Tibial artery (tissue), 4 donors: ENCODE measurements around the gene CAMK1G.

Experiments
- DNase-seq, 2 donors: peaks; one replicate each; pipeline ENCODE4 v3.0.0-alpha.2; 2019
- H3K27ac ChIP-seq, 2 donors: fragments of 200-600 bp; sonication (generic) in 1 of 2; 1 replicate in 1 of 2; 2 replicates in 1 of 2; pipeline ENCODE4 v1.5.1; 2018 to 2019; ENCODE audit warnings: mild to moderate bottlenecking in 1 of 2
- H3K27me3 ChIP-seq, 2 donors: fragments of 200-600 bp; sonication (generic) in 1 of 2; one replicate each; pipeline versions ENCODE4 v1.5.1 to v1.6.0; 2016 to 2019
- H3K36me3 ChIP-seq, 3 donors: fragments of 200-600 bp; sonication (generic) in 2 of 3; one replicate each; pipeline ENCODE4 v1.5.1; 2016 to 2019; ENCODE audit warnings: mild to moderate bottlenecking in 2 of 3
- H3K4me1 ChIP-seq, 4 donors: fragments of 200-600 bp; sonication (generic) in 2 of 4; 1 replicate in 3 of 4; 2 replicates in 1 of 4; pipeline ENCODE4 v1.5.1; 2016 to 2019
- H3K4me3 ChIP-seq, 2 donors: fragments of 200-600 bp; sonication (generic) in 1 of 2; 1 replicate in 1 of 2; 2 replicates in 1 of 2; pipeline ENCODE4 v1.5.1; 2018 to 2019; ENCODE audit warnings: mild to moderate bottlenecking in 2 of 2
- H3K9me3 ChIP-seq, 3 donors: fragments of 200-600 bp; sonication (generic) in 1 of 3; one replicate each; pipeline ENCODE4 v1.5.1; 2016 to 2019
- CTCF ChIP-seq, 2 experiments: fragments of 200-600 bp in 1 of 2; fragments of 450-650 bp in 1 of 2; IDR thresholded peaks; one replicate each; pipeline ENCODE4 v1.5.1; 2017 to 2019; ENCODE audit warnings: antibody characterized with exemption in 2 of 2, mild to moderate bottlenecking in 1 of 2, moderate library complexity in 1 of 2
- intact Hi-C: fragments of 100-400 bp; cut with DNase I; formaldehyde crosslinking; loops from one replicate; pipeline ENCODE4 v1.15.0; 2023; ENCODE audit warnings: low total_unique reads

CAMK1G gene

GRCh38 chr1:209659909-209660308, 76.4 kb downstream of the CAMK1G start:
- intact Hi-C loops, result no loop called here
- peaks cover 0 to 3% of the 10 kb centered on the region in 2 donors for H3K27me3 ChIP-seq
- no peak overlapping the region for H3K27ac ChIP-seq
- no peaks in the 10 kb centered on the region for H3K36me3 ChIP-seq
- DNase-seq, result no peak
- H3K9me3 ChIP-seq, result no peaks in the 10 kb centered on the region
- no peak overlapping the region for H3K4me3 ChIP-seq
- no peaks in the 10 kb centered on the region for H3K4me1 ChIP-seq
- no peak for TF ChIP-seq CTCF (IDR thresholded peaks at IDR 0.05)

GRCh38 chr1:209661071-209661470, 77.6 kb downstream of the CAMK1G start:
- H3K27me3 ChIP-seq, result peaks cover 0 to 3% of the 10 kb centered on the region in 2 donors
- TF ChIP-seq CTCF (IDR thresholded peaks at IDR 0.05), result no peak
- H3K27ac ChIP-seq, result no peak overlapping the region
- intact Hi-C loops, result no loop called here
- H3K4me3 ChIP-seq, result no peak overlapping the region
- H3K9me3 ChIP-seq, result no peaks in the 10 kb centered on the region
- no peaks in the 10 kb centered on the region for H3K36me3 ChIP-seq
- no peak for DNase-seq
- H3K4me1 ChIP-seq, result no peaks in the 10 kb centered on the region

GRCh38 chr1:209662879-209663327, 79.4 kb downstream of the CAMK1G start:
- no peaks in the 10 kb centered on the region for H3K36me3 ChIP-seq
- H3K4me1 ChIP-seq, result no peaks in the 10 kb centered on the region
- H3K4me3 ChIP-seq, result no peak overlapping the region
- TF ChIP-seq CTCF (IDR thresholded peaks at IDR 0.05), result no peak
- H3K27ac ChIP-seq, result no peak overlapping the region
- H3K9me3 ChIP-seq, result no peaks in the 10 kb centered on the region
- no peaks in the 10 kb centered on the region for H3K27me3 ChIP-seq
- no peak for DNase-seq
- intact Hi-C loops, result no loop called here
